GM21737 (cell line): ENCODE measurements around the gene FCHO2.

Source experiments
- ATAC-seq: cut with Tn5 transposase; IDR thresholded peaks from one replicate; pipeline ENCODE4 v1.9.1; 2021; ENCODE audit warnings: mild to moderate bottlenecking, moderate library complexity; ENCODE audit not compliant: unreplicated experiment

FCHO2 gene

DNA sequence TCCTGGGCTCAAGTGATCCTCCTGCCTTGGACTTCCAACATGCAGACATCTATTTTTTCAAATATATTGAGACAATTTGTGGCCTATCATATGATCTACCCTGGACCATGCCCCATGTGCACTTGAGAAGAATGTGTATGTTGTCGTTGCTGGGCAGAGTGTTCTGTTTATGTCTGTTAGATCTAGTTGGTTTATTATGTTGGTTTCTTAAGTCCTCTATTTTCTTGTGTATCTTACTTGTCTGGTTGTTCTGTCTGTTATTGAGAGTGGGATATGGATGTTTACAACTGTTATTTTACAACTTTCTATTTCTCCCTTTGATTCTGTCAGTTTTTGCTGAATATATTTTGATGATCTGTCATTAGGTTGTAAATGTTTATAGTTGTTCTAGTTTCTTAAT is 154.3 kb downstream of the FCHO2 start:
- no peak for ATAC-seq

DNA sequence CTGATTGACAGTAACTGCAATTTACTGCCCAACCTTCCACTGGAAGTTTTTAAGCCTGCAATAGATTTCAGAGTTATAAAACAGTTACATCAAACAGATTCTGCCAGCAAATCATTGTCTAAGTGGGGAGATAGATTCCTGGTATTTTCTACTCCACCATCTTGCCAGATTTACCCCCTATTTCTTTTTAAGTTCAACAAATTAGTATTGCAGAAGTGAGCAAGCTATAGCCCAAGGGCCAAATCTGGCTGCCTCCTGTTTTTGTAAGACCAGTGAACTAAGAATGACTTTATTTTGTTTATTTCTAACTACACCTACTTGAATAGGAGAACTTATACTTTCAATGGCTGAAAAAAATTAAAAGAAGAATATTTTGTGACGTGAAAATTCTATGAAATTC is 155.7 kb downstream of the FCHO2 start:
- ATAC-seq: no peak

DNA sequence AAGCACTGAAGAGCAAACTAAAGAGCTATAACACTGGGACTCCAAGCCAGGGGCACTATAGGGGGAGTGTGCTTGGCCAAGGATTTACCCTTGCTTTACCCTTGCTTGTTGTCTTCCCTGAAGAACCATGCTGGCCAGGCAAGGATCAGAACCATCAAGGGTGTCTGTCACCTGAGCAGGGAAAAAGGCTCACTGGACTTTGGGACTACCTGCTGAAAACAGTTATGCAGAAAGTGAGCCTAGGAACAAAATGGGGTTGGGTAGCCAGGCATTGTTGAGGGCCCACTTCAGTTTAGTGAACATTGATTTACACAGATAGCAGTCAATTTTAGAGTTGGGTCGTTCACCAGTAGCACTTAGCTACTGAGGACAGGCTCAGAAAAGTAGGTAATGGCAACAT is 156.5 kb downstream of the FCHO2 start:
- ATAC-seq: no peak

DNA sequence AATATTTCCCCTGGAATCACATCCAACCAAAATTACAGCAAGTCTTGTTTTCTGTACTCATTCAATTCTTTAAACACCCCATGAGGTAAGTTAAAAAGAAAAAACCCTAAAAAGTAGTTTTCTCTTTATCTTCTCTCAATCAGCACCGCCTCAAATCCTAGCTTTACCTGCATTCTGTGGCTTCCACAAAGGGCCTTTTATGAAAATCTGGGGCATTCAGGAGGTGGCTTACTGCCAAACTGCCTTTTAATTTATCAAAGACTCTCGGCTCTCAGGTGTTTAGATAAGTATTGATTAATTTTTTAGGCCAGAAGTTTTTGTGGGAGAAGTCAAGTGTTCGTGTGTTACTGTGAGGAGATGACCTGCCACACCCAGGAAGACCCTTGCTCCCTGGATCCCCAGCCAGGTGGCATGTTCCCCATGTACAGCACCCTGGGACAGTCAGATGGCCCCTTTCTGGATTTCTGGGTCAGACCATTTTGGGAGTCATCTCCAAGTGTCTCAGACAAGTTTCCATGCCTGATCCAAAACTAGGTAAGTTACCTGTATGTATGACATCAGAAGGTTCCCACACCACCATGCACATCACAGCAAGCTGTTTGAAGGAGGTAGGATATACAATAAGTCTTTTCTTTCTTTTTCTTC is 158.3 kb downstream of the FCHO2 start:
- ATAC-seq: no peak

DNA sequence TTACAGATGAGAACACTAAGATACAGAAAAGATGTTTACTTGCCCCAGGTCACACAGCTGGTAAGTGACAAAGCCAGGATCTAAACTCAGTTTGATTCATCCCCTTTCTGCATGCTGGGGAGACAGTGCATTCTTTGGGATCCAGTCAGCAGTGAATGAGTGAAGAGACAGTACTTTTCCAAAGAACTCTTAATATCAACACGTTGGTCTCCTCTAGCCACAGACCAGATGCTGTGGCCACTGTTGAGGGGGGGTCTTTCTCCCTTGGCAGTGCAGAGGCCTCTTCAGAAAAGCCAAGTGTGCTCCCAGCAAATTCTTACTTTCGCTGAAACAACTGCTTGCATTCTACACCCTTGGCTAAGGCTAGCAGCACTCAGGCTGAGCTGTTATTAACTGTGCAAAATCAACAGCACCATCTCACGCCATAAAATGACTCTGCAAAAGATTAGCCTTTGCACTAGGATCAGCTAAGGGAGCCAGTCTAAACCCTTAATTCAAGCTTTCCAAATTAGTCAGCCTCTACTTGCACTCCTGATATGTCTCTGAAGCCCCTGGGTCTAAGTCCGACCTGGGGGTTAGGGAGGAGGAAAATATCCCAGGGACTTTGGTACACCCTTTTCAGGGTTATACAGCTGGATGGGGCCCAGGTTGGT is 159.7 kb downstream of the FCHO2 start:
- no peak for ATAC-seq

DNA sequence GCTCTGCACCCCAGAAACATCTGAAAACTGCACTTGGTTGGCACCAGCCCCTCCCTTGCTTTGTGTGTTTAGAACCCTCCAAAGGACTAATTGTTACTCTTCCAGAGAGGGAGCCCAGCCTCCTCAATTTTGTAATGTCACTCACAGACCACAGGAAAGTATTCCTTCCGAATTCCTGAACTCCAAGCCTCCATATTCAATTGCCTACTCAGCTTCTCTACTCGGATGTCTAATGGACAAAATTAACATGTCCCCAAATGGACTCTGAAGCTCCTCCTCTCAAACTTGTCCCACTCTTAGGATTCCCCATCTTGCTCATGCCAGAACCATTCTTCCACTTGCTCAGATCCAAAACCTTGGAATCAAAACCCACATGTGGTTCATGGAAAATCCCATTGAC is 160.7 kb downstream of the FCHO2 start:
- no peak for ATAC-seq

DNA sequence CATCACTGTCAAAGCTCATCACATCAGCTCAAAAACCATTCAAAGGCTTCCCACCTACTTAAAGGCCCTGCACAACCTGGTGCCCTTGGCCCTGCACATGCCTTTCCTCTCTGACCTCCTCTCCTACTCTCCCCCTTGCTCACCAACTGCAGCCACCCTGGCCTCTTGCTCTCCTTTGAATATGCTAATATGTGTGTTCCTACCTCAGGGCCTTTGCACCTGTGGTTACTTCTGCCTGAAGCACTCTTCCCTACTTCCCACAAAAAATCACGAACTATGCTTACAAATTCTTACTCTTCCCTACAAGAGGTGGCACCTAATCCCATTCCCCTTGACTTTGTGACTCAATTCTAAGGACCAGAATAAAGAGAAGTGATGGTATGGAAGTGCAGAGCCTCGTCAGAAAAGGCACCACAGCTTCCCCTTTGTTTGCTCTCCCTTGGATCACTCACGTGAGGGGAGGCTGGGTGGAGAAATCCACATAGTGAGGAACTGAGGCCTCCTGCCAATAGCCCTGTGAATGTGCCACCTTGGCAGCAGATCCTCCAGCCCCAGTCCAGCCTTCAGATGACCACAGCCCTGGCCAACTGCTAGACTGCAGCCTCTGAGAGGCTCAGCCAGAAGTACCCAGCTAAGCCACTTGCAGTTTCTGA is 161.4 kb downstream of the FCHO2 start:
- ATAC-seq: no peak

DNA sequence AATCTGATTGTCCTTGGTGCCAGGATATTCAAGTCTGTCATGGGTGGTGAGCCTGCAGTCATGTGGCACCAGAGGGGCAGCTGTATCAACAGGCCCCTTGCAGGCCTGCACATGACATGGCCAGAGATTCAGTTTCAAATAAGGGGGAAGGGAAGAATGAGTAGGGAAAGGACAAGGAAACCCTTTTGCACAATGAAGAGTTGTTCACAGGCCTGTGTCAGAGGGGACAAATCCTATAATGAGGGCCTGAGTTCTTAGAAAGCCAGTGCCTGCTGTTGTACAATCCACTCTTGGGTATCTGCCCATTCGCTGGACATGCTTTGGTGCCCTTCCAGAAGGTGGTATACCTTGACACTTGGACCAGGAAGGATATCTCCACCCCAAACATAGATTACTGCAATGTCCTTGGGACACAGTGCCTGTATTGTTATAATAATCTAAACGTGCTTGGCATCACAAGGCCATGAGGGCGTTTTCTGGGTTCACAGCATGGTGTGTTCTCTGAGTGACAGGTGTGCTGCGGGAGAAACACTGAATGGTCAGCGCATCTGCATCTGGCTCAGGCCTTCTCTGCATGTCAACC is 162.6 kb downstream of the FCHO2 start:
- no peak for ATAC-seq

DNA sequence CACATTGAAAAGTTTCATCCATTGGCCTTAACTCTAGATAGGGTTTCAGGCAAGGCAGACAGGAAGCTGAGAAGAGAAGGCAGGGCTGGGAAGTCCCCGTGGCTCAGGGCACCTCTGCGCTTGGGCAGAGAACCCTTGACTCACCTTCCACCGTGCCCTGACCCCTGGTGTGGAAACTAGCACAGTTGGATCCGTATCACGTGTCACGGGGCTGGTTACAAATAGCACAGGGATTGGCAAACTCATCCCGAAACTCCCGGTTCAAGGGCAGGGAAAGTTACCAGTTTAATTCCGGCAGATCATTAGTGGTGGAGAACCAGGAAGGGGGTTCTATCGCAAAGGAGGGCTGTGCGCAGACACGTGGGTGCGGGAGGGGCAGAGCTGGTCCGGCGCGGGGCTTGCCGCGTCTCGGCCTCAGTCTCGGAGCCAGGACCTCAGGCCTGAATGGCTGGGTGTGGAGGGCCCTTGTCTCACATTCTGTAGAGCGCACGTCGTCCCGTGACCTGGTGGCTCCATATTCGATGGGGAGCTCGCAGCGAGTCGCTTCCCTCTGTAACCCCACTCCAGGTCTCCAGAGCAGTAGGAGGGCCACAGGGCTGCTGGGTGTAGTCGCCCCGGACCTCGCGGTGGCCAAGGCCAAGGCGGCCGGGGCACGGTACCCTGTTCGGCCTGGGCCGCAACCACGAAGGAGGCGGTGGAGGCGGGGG is 163.8 kb downstream of the FCHO2 start:
- ATAC-seq: no peak

DNA sequence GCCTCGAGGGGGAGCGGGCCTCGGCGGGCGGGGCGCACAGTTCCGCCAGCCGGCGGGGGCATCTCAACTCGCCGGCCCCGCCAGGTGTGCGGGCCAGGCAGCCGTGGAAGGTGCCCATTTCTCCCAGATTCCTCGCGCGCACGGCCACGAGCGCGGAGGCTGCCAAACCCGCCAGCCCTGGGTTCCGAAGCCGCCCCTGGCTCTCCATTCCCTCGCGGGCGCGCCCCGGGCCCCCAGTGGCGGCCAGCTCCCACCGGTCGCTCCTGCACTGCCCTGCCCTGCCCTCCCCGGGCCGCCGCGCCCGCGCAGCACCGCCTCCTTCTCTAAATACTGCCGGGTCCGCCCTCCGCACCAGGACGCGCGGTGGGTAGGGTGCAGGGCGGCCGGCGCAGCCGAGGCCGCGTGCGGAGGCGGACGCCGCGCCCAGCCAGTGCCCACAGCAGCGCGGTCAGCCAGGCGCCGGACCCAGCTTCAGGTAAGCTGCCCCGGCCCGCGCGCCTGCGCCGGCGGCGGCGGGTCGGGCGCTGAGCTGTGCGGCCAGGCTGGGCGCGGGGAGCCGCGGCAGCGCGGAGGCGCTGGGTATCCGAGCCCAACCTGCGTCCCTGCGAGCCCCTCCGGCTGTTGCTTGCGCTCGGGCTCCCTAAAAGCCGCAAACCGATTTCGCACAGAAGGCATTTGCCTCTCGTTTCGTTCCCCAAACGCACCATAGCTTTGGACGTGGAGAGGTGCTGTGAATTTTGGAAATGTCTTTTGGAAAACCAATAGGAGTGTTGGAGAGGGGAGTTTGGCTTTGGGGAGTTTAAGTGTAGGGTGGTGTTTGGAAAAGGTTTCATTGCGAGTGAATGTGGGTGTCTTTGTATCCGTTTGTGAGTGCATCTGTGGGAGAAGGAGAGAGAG is 164.6 kb downstream of the FCHO2 start, which contains the start of gene TMEM171:
TSS of gene TMEM171 (plus strand) at position 354 of the 897 bp plus-strand sequence. CDS start 2,799 bp downstream, outside the sequence.
- no peak for ATAC-seq

DNA sequence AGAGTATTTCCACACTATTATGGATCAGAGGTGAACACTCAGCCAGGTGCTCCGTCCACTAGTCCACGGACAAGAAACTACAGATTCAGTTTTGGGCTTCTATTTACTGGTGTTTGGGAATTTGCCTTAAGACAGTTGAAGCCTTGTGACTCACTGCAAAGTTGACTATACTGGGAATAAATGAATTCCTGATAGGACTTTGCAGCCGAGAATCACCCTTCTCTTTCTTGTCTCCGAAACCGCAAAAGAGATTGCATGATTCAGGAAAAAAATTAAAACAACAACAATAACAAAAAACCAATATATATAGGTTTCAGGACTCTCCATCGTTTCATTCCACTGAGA is 165.2 kb downstream of the FCHO2 start:
- no peak for ATAC-seq

DNA sequence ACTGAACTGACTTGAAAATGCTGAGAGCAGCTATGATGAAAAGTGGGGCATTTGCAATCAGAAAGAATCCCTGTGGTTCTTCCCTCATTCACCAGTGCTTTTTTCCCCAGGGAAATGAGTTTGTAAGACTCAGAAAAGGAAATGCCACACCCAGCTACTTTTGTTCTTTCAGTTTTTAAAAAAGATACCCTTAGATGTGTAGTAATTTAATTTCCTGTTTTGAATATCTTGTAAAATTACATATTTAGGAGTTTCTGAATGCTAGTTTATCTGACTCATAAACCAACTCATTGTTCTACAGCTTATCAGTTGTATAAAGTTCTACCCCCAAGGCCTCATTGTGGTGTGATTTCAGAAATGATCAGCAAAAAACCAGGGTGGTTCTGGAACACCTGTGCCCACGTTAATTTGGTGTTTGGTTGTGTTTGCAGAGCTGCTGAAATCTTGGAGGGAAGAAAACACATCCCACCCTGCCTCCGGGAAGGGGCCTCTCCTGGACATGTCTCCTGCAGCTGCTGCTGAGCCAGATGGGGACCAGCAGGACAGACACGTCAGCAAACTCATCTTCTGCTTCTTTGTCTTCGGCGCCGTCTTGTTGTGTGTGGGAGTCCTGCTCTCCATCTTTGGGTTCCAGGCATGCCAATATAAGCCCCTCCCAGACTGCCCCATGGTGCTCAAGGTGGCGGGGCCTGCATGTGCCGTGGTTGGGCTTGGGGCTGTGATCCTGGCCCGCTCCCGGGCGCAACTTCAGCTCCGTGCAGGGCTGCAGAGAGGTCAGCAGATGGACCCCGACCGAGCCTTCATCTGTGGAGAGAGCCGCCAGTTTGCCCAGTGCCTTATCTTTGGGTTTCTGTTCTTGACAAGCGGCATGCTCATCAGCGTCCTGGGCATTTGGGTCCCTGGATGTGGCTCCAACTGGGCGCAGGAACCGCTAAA is 167.3 kb downstream of the FCHO2 start:
- no peak for ATAC-seq

DNA sequence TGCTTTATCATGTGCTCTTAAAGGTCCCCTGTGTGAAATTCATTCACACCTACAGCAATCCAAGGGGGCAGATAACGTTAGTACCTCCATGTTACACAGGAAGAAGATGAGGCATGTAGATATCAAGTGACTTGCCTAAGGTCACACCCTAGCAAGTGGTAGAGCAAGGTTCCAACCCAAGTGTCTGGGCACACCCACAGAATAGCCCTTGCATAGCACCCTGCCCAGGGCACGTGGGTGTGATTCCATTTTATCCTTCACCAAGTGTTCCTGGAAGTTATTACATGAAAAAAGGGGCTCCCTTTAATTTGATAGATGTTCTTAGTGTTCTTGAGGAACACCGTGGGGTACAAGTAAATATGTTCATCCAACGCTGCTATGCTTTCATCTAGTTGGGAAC is 169.4 kb downstream of the FCHO2 start:
- no peak for ATAC-seq

DNA sequence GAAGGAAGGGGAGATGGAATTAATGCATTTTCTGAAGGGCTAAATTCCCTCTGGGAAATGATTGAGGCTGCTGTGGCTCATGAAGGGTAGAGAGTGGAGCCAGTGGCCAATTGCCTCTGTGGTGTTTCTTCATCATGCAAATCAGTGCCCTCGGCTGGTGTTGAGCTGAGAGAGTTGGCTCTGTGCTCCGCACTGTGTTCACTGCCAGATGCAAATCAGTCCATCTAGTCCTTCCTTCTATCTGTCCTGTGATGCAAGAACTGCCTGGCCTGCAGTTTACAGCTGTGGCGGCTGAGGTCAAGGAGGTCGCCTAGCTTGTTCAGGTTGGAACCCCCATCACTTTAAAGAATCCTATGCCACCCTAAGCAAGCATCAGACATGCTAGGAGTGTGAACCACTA is 170.5 kb downstream of the FCHO2 start:
- no peak for ATAC-seq

DNA sequence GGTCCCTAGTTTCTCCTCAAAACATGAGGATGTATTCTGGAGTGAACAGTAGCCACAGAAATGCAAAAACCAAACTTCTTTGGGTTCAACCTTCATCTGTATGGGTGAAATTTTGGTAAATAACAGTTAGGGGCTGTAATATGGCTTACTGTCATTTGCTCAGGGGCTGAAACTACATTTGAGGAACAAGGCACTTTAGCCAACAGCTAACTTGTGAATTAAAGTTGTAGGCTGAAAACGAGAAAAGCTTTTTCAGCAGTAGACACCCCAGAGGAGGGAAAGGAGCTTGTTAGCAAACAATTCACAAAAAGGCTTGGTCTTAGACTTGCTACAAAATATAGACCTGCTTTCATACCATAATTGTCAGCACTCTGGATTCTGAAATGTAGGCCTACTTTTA is 171.1 kb downstream of the FCHO2 start:
- no peak for ATAC-seq

DNA sequence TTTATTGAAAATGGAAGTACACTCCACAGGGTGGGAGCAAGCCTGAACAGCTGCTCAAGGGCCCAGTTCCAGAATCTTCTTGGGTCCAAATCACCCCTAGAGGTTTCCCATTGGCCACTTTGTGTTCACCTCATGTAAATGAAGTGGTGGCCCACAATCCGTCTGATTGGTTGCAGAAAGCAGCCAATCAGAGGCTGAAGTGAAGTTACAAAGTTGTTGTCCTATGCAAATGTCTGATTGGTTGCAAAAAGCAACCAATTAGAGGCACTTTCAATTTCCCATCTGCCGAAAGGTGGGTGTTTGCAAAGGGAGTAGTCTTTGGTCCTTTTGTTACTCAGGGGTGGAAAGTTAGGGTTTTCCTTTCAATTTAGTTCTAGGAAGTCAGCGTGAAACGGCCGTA is 173.3 kb downstream of the FCHO2 start:
- no peak for ATAC-seq

DNA sequence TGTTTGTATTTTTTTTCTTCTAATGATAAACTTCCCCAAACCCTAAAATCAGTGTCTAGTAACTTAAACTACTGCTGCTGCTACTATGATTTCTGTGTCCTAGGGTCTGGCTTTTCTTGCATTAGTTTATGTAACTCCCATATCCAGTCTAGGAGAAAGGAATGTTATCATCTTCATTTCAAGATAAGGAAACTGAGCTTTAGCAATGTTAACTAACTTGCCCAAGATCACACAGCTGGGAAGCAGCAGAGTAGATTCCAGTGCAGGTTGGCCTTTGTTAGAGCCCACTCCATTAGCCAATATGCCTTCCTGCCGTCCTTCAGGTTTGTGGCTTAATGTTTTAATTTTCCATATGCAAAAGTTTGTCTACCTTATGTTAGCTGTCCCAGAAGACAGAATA is 175.0 kb downstream of the FCHO2 start:
- no peak for ATAC-seq

DNA sequence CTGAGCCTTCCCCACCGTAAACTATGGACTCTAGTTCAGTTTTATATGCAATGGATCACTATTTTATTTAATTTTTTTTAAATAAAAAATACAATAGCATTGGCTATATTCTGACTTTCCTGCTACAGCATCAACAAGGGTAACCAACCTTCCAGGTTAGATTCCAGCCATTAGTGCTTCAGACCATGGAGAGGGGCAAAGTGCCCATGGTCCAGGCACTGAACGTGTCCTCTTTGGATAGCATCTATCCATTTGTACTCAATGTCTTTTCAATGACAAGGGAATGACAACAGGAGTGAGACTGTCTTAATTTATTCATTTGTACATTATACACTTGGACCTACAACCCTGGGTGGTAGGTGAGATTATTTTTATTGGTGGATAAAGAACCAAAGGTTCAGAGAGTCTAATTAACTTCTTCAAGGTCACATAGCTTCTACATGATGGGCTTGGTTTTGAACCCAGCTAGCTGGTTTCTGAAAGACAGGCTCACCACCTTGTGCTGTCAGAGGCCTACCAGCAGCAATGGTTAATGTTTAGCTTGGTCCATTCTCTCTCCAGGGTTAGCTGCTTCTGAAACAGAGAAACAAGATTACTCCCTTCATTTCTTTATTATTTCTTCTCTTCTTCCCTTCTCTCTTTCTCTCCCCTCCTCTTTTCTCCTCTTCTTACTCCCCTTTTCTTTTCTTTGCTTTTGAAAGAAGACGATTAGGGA is 176.0 kb downstream of the FCHO2 start:
- no peak for ATAC-seq

DNA sequence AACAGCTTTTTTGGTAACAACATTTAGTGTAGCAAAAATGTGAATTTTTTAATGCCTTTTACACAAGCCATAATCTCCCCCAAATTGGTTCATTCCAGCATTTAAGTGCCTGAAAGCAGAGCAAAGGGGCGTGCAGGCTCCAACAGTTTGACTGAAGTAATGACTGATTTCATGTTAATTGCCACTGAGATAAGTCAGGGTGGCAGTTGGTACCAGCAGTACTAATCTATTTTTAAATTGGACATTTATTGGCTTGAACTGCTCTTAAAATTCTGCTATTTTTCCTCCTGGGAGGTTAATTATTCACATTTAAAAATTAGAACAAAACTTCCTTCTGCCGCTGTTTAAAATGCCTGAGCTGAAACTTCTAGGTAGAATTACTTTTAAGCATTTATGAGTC is 176.9 kb downstream of the FCHO2 start:
- no peak for ATAC-seq
